ENCODE data around the gene SLC8A1.

SLC8A1 gene

GRCh38 chr2:40273734-40274182, 178.1 kb downstream of the SLC8A1 start:
- no peak for DNase-seq (ENCODE audit: low read depth)

- DNase-seq (ENCODE audit: low read depth), result no peak
These were observed 180.8 kb downstream of the SLC8A1 start for GRCh38 chr2:40271094-40271493.

GRCh38 chr2:40270372-40270771, 181.5 kb downstream of the SLC8A1 start:
- no peak for DNase-seq (ENCODE audit: low read depth)

GRCh38 chr2:40268566-40268965, 183.3 kb downstream of the SLC8A1 start:
- no peak for DNase-seq (ENCODE audit: low read depth)

- no peak for DNase-seq (ENCODE audit: low read depth)
These were observed 185.7 kb downstream of the SLC8A1 start for GRCh38 chr2:40266201-40266600.

- no peak for DNase-seq (ENCODE audit: low read depth)
These were observed 186.3 kb downstream of the SLC8A1 start for GRCh38 chr2:40265602-40266001.

GRCh38 chr2:40261042-40261441, 190.8 kb downstream of the SLC8A1 start:
- DNase-seq (ENCODE audit: low read depth), result no peak

- no peak for DNase-seq (ENCODE audit: low read depth)
These were observed 191.5 kb downstream of the SLC8A1 start for GRCh38 chr2:40260437-40260836.

- DNase-seq (ENCODE audit: low read depth), result no peak
These were observed 192.0 kb downstream of the SLC8A1 start for GRCh38 chr2:40259900-40260299.

- no peak for DNase-seq (ENCODE audit: low read depth)
These were observed 193.8 kb downstream of the SLC8A1 start for GRCh38 chr2:40258135-40258457.

GRCh38 chr2:40257340-40258134, 194.4 kb downstream of the SLC8A1 start:
- DNase-seq (ENCODE audit: low read depth), result no peak

GRCh38 chr2:40256649-40257048, 195.2 kb downstream of the SLC8A1 start:
- no peak for DNase-seq (ENCODE audit: low read depth)

- DNase-seq (ENCODE audit: low read depth), result no peak
These were observed 195.9 kb downstream of the SLC8A1 start for GRCh38 chr2:40256008-40256407.

GRCh38 chr2:40255103-40255502, 196.8 kb downstream of the SLC8A1 start:
- DNase-seq (ENCODE audit: low read depth), result no peak

GRCh38 chr2:40254611-40255010, 197.3 kb downstream of the SLC8A1 start:
- DNase-seq (ENCODE audit: low read depth), result no peak

- DNase-seq (ENCODE audit: low read depth), result no peak
These were observed 200.8 kb downstream of the SLC8A1 start for GRCh38 chr2:40251137-40251536.

- no peak for DNase-seq (ENCODE audit: low read depth)
These were observed 202.3 kb downstream of the SLC8A1 start for GRCh38 chr2:40249577-40249976.

GRCh38 chr2:40248294-40248693, 203.6 kb downstream of the SLC8A1 start:
- no peak for DNase-seq (ENCODE audit: low read depth)

GRCh38 chr2:40244675-40245074, 207.2 kb downstream of the SLC8A1 start:
- DNase-seq (ENCODE audit: low read depth), result no peak

- no peak for DNase-seq (ENCODE audit: low read depth)
These were observed 207.6 kb downstream of the SLC8A1 start for GRCh38 chr2:40244251-40244650.

- no peak for DNase-seq (ENCODE audit: low read depth)
These were observed 208.2 kb downstream of the SLC8A1 start for GRCh38 chr2:40243581-40244187.

GRCh38 chr2:40242315-40242714, 209.6 kb downstream of the SLC8A1 start:
- no peak for DNase-seq (ENCODE audit: low read depth)

GRCh38 chr2:40240070-40240469, 211.8 kb downstream of the SLC8A1 start:
- DNase-seq (ENCODE audit: low read depth), result no peak

All from activated T-cell treated with anti-CD3 and anti-CD28 coated beads for 1 hour (primary cell).